NCI-H345 treated with DMSO at 0.1 percent for 48 hours (cell line): ENCODE measurements around the gene SYNM.

Experiments used
- DNase-seq: peaks from one replicate; lab custom pipeline; 2025; ENCODE audit not compliant: unreplicated experiment; lab: John Stamatoyannopoulos, UW

Gene SYNM

GRCh38 chr15:99121691-99122410, 17.0 kb downstream of the SYNM start:
- no peak for DNase-seq

GRCh38 chr15:99122831-99123712, 18.2 kb downstream of the SYNM start:
- no peak for DNase-seq

GRCh38 chr15:99123713-99124451, 19.0 kb downstream of the SYNM start:
- DNase-seq: no peak

GRCh38 chr15:99124641-99125040, 19.8 kb downstream of the SYNM start:
- no peak for DNase-seq

- DNase-seq: no peak
Measured at GRCh38 chr15:99125061-99125891, 20.4 kb downstream of the SYNM start.

DNA sequence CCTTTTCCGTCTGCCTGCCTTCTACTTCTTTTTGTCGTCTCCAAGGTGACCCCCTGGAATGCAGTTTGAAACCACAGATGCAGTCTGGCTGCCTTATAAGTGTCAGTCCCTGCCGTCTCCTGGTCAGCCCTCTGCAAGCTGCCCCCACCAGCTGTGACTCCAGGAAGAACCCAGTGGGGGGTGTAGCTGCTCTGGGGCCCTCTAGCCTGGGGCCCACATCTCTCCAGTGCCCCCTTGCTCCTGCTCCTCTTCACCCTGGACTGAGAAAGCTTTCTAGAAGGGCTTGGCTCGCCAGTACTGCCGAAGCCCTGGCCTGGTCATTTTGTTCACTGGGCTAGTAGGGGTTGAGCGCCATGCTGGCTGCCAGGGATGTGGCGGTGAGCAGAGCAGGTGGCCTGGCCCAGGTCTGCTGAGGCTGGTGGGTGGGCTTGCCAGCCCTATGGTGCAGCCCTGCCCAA, 21.3 kb downstream of the SYNM start:
- no peak for DNase-seq

- DNase-seq: no peak
Measured at GRCh38 chr15:99126930-99127329, 22.1 kb downstream of the SYNM start.

- DNase-seq: no peak
Measured at GRCh38 chr15:99127773-99128172, 22.9 kb downstream of the SYNM start.

GRCh38 chr15:99128411-99128810, 23.5 kb downstream of the SYNM start:
- no peak for DNase-seq

GRCh38 chr15:99129644-99130043, 24.8 kb downstream of the SYNM start:
- DNase-seq: no peak

- no peak for DNase-seq
Measured at GRCh38 chr15:99130314-99130713, 25.4 kb downstream of the SYNM start.

GRCh38 chr15:99130765-99131440, 26.0 kb downstream of the SYNM start:
- DNase-seq: no peak

- no peak for DNase-seq
Measured at GRCh38 chr15:99131441-99132023, 26.7 kb downstream of the SYNM start.

GRCh38 chr15:99132122-99132521, 27.2 kb downstream of the SYNM start:
- DNase-seq: no peak

DNA sequence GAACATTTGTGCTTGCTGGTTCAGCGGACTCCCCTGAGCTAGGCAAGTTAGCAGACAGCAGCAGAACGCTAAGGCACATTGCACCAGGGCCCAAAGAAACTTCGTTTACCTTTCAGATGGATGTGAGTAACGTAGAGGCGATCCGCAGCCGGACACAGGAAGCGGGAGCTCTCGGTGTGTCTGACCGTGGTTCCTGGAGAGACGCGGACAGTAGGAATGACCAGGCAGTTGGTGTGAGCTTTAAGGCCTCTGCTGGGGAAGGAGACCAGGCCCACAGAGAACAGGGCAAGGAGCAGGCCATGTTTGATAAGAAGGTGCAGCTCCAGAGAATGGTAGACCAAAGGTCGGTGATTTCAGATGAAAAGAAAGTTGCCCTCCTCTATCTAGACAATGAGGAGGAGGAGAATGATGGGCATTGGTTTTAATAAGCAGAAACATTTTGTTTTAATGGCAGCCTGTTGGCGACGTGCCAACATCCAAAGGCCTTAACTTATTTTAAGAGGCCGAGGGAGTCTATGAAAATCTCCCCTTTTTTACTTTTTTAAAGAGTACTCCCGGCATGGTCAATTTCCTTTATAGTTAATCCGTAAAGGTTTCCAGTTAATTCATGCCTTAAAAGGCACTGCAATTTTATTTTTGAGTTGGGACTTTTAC, 27.9 kb downstream of the SYNM start:
- no peak for DNase-seq

- DNase-seq: no peak
Measured at GRCh38 chr15:99134317-99134821, 29.5 kb downstream of the SYNM start.

GRCh38 chr15:99135194-99135593, 30.3 kb downstream of the SYNM start:
- no peak for DNase-seq

GRCh38 chr15:99137111-99137546, 32.2 kb downstream of the SYNM start:
- peak; percentile 85 for DNase-seq

GRCh38 chr15:99137877-99138276, 33.0 kb downstream of the SYNM start:
- no peak for DNase-seq
